SK-N-SH (cell line): ENCODE data around the gene C11orf42.

Source experiments
- CTCF ChIP-seq: fragments of 200-600 bp; sonication (generic); IDR thresholded peaks from 2 replicates; pipeline ENCODE4 v1.6.1; 2017; ENCODE audit warnings: antibody characterized with exemption, mild to moderate bottlenecking, moderate library complexity
- NRF1 ChIP-seq: IDR thresholded peaks from 2 replicates; pipeline ENCODE4 v1.6.1; 2012; ENCODE audit warnings: low read depth, mild to moderate bottlenecking, low read length
- POLR2AphosphoS5 ChIP-seq: IDR thresholded peaks from 2 replicates; pipeline ENCODE4 v1.6.1; 2012; ENCODE audit warnings: low read depth, low read length
- RAD21 ChIP-seq: IDR thresholded peaks from 2 replicates; pipeline ENCODE4 v1.6.1; 2012; ENCODE audit warnings: mild to moderate bottlenecking, low read length
- REST ChIP-seq: IDR thresholded peaks from 2 replicates; pipeline ENCODE4 v1.6.1; 2012; ENCODE audit warnings: mild to moderate bottlenecking, low read depth, low read length, moderate library complexity
- TAF1 ChIP-seq: IDR thresholded peaks from 2 replicates; pipeline ENCODE4 v1.6.1; 2012; ENCODE audit warnings: low read depth, mild to moderate bottlenecking, low read length, moderate library complexity, borderline replicate concordance
- ZBTB33 ChIP-seq: IDR thresholded peaks from 2 replicates; pipeline ENCODE4 v1.4.0; 2012; ENCODE audit warnings: low read depth, borderline replicate concordance
- TF ChIP-seq, protein P1 (sequence below): fragments of 150-350 bp; IDR thresholded peaks from 2 replicates; pipeline ENCODE4 v1.6.1; 2016; ENCODE audit warnings: mild to moderate bottlenecking, low read depth, low read length

GRCh38 chr11:6237266-6237665, 31.9 kb downstream of the C11orf42 start:
- no peak for TF ChIP-seq TAF1
- TF ChIP-seq, protein P1, sequence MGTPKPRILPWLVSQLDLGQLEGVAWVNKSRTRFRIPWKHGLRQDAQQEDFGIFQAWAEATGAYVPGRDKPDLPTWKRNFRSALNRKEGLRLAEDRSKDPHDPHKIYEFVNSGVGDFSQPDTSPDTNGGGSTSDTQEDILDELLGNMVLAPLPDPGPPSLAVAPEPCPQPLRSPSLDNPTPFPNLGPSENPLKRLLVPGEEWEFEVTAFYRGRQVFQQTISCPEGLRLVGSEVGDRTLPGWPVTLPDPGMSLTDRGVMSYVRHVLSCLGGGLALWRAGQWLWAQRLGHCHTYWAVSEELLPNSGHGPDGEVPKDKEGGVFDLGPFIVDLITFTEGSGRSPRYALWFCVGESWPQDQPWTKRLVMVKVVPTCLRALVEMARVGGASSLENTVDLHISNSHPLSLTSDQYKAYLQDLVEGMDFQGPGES = no peak
- TF ChIP-seq CTCF = no peak
- no peak for TF ChIP-seq NRF1
- no peak for TF ChIP-seq ZBTB33
- no peak for TF ChIP-seq REST
- no peak for TF ChIP-seq POLR2AphosphoS5
- TF ChIP-seq RAD21 = no peak
